HFF-Myc (cell line): ENCODE measurements around the gene SHPK.

ENCODE experiments used
- DNase-seq: peaks from one replicate; pipeline ENCODE4 v3.0.0-alpha.2; 2011; ENCODE audit warnings: low read depth; ENCODE audit errors: extremely low read depth
- H3K4me3 ChIP-seq: replicated peaks from 2 replicates; pipeline ENCODE4 v1.5.1; 2011; ENCODE audit warnings: low read depth, mild to moderate bottlenecking, control low read depth, low read length
- CTCF ChIP-seq: IDR thresholded peaks from 2 replicates; pipeline ENCODE4 v1.5.1; 2012; ENCODE audit warnings: mild to moderate bottlenecking, low read depth, low read length, control low read depth; ENCODE audit errors: missing control alignments

Gene SHPK

GRCh38 chr17:3669085-3669347 lies 33.0 kb upstream of the SHPK start:
- peak overlapping the region; percentile 99 for H3K4me3 ChIP-seq
- TF ChIP-seq CTCF, result no peak
- no peak for DNase-seq

- TF ChIP-seq CTCF, result no peak
- H3K4me3 ChIP-seq, result peak within 1 kb of the TSS; percentile 99
- DNase-seq, result peak; percentile 89
These were observed 32.4 kb upstream of the SHPK start, which contains the start of the genes EMC6 and TAX1BP3 for GRCh38 chr17:3668279-3669084. Gene EMC6, plus strand, starts transcription at chr17:3668812. Its CDS starts 335 bp downstream, at chr17:3669147. Gene TAX1BP3, minus strand, starts transcription at chr17:3668578. Its CDS starts 52 bp downstream, at chr17:3668526.

- H3K4me3 ChIP-seq, result peak overlapping the region; percentile 99
- peak; percentile 46 for DNase-seq
- TF ChIP-seq CTCF, result no peak
These were observed 31.6 kb upstream of the SHPK start for GRCh38 chr17:3667366-3668278.

GRCh38 chr17:3666516-3666915 lies 30.5 kb upstream of the SHPK start:
- DNase-seq, result no peak
- no peak for TF ChIP-seq CTCF
- H3K4me3 ChIP-seq, result peak overlapping the region; percentile 99

- no peak for TF ChIP-seq CTCF
- no peak for DNase-seq
- H3K4me3 ChIP-seq, result no peak overlapping the region
These were observed 29.8 kb upstream of the SHPK start for GRCh38 chr17:3665834-3666233.

- no peak overlapping the region for H3K4me3 ChIP-seq
- TF ChIP-seq CTCF, result no peak
These were observed 27.3 kb upstream of the SHPK start for GRCh38 chr17:3663102-3664011.

More at GRCh38 chr17:3663102-3664011, 27.3 kb upstream of the SHPK start:
- DNase-seq, result no peak
